Activated T-cell treated with anti-CD3 and anti-CD28 coated beads, Interleukin-2, amount 50 U/mL, for 48 hours (primary cell): ENCODE results near the gene GOLGA6L7.
"Not testable (repeated sequence)": the region's sequence is repeated elsewhere in the genome, so short reads cannot be mapped to it uniquely, and the experiment has no call there.

Source experiments
- DNase-seq, 2 experiments: peaks; one replicate each; pipeline ENCODE4 v3.0.0-alpha.2; 2020

The GOLGA6L7 gene

DNA sequence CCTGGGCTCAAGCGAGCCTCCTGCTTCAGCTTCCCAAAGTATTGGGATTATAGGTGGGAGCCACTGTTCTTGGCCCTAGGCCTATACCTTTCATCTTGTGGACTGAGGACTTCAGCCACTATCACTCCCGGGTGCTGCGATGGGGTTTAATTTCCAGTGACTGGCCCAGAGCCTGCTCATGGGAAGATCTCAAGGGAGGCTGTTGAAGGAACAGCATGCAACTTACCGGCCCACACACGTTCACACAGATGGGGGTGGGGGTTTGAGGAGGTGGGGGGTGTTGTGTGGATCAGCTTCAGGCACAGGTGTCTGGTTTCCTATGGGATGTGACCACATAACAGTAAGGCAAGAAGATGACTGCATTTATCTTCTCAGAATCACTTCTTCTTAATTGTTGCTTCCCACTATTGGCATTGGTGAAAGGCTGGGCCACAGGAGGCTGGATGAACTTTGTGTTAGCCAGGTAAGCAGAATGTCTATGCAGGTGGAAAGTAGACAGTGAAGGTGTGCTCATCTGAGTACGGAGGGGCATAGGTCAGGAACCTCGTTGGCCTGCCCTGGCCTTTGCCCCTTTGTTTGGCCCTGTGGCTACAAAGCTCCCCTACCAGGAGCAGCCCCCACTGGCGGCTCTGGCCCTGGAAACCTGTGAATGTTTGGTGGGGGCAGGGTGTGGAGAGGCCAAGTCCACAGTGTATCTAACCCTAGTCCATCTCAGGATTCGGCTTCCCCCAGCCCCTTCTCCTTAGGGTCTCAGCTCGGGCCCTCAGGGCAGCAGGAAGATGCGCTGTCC is 35.9 kb upstream of the GOLGA6L7 start:
- no peak for DNase-seq

DNA sequence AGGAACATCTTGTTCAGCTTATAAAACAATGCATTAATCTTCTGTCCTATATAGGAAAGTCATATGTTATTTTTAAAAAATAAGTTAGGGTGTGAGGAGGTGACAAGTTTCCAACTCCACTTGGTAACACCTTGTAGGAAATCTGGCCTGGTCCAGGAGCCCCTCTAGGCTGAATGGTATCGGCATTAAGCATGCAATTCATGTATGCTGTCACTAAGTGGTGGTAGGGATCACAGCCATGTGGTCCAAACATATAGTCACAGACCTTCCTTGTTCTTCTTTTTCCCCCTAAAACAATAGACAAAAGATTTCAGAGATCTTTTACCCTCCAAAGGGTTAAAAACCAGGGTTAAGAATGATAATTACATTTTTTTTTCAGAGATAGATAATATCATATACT is 33.2 kb upstream of the GOLGA6L7 start:
- no peak for DNase-seq

DNA sequence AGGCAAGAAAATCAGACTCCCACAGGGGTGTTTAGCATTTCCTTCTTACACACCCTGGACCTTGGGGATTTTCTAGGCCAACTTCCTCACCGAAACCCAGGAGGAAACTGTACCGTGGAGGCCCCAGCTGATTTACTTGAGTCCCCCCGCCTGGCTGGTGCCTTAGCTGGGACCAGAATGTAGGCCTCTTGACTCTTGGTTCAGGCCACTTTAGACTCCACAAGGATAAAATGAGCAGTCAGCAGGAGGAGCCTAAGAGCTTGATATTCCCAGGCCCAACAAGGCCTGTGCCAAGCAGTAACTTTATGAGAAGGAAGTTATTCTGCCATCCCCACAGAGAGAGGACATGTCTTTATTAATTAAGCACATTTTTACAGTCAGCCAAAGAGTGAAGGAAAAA is 32.7 kb upstream of the GOLGA6L7 start:
- no peak for DNase-seq

DNA sequence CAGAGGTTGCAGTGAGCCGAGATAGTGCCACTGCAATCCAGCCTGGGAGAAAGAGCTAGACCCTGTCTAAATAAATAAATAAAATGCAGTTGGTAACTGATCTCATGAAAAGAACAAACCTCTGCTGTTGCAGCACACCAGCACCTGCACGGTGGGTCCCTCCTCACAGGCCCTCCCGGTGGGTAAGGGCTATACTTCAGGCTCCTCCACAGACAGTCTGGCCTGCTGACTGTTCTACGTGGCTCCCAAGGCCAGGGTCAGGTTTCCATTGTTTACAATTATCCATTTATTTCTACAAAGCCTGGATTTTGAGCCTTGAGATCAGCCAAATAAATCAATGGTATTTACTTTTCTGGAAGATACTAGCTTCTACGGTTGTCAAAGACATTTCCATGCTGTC is 32.2 kb upstream of the GOLGA6L7 start:
- no peak for DNase-seq

DNA sequence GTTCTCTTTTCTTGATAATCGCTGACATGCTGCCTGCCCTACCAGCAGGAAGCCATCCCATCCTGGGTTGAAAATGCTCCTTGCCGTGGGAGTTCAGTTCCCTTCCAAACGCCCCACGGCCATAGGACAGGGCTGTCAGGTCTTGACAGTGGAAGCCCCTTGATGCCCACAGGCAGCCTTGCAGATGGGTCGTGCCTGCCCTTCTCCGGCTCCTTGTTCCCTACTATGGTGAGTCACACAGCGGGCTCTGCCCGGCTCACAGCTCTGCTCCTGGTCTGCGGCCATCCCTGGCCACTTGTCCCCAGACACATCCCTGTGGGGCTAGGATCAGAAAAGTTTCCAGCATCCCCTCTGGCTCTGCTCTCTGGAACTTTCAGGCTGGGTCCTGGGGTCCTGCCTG is 31.1 kb upstream of the GOLGA6L7 start:
- DNase-seq: no peak

DNA sequence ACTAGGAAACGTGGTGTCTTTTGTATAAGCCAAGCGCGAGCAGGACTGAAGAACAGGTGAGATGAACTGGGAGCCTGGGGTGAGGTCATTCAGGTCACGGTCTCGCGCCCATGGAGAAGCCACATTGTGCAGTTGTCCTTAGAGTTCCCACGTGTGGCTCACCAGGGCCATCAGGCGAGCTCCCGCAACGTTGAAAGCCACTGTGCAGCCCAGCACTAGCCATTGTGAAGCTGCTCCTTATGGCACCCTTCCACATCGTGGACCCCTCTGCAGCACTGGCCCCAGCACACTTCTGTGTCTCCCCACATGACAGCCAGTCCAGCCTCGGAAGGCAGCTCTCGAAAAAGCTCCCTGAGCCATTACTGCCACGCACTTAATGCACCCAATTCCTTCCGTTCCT is 29.8 kb upstream of the GOLGA6L7 start:
- DNase-seq: no peak

DNA sequence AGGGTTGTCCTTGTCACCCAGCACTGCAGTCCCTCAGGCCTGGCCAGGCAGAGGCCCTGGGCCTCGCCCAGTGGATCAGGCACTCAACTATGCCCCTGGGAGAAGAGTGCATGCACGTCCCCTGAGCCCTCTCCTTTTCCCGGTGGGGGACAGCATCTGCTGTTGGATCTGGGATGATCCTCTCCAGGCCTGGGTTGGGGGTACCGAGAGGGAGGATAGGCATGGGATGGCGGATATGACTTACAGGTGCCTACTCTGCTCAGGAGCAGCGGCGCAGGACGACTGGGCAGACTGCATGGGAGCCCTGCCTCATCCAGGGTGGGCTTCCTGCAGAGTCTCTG is 28.4 kb upstream of the GOLGA6L7 start:
- DNase-seq: no peak

DNA sequence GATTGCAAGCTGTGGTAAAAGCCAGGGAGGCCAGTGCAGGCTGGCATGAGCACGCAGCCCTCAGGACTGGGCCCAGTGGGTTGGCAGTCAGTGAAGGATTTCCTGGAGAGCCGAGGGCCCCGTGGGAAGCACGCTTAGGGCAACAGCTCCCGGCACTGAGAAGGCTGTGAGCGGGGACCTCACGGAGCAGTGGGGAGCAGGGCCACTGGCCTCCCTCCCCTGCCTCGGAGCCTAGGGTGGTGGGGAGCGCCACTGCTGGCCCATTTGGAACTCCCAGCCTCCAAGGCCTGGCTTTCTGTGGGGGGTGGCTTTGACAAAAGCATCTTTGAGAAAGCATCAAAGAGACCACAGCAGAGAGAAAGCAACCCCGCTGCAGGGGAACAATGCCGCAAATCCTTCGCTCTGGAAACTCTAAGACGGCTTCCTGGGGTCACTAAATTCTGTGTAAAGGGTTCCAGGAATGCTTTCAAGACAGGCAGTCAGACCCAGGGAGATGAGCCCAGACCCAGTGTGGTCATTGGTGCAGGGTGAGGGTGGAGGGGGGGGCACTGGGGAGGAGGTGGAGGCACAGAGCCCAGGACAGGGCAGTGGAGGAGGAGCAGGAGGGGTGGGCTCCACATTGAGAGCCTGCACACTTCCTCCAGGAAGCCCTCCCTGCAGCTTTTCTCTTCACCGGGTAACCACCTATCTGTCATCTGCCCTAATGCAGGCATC is 27.8 kb upstream of the GOLGA6L7 start:
- no peak for DNase-seq

DNA sequence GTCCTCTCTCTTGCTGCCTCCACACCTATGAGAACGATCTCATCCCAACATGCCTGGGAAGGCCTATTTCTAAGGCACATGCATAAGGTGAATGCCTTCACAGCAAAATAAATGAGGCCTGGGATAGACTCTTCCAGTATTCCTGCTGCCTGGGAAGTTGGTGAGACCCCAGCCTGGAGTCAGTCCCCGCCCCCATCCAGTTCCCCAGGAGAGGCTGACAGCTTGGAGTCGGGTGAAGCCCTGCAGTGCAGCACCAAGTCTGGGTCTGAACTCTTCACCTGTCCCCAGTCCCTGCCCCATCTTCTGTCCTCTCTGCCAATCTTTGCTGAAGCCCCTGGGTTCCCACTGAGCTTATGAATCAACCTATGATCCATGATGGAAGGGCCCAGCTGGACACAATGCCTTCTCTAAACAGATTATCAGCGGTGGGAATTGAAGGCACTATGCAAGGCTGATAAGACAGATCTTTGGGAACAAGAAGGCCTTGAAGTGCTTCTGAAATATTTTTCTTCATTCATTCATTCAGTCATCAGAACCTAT is 27.1 kb upstream of the GOLGA6L7 start:
- no peak for DNase-seq

DNA sequence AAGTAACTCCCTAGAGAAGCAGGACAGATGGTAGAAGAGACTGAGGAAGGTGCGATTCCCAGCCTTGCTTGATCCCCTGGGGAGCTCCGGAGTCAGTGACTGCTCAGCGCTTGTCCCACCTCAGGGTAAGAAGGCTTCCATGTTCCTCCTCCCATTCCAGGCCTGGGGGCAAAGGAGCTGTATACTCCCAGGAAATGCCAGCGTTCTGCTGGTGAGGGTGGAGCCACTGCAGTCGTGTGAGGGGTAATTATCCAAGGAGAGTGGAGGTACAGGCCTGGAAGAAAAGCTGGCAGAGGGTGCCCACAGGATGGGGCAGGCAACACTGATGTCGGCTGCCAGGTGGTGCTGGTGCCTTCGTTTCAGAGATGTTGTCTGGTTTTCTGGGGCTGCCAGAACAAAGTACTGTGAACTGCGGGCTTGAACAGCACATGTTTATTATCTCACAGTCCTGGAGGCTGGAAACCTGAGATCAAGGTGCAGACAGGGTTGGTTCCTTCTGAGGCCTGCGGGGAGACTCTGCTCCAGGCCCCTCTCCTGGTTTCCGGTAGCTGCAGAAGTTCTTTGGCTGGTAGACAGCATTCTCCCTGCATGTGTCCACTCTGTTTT is 25.2 kb upstream of the GOLGA6L7 start:
- no peak for DNase-seq

DNA sequence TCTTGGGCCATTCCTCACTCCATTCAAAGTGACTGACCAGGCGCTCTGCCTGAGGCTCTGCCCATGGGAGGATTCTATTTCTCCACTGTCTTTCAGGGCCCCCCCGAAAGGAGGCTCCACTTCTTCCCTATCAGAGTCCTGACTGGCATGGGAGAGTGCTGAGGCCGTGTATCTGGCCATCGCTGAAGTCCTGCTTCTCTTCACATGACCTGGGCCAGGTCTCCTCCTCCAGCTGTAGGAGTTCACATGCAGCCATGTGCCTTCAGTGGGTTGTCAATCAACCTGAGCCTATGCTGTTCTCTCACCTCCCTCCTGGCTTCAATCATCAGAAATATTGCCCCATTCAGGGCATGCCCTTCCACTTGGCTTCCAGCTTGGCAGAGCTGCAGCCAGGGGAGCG is 24.6 kb upstream of the GOLGA6L7 start:
- no peak for DNase-seq

DNA sequence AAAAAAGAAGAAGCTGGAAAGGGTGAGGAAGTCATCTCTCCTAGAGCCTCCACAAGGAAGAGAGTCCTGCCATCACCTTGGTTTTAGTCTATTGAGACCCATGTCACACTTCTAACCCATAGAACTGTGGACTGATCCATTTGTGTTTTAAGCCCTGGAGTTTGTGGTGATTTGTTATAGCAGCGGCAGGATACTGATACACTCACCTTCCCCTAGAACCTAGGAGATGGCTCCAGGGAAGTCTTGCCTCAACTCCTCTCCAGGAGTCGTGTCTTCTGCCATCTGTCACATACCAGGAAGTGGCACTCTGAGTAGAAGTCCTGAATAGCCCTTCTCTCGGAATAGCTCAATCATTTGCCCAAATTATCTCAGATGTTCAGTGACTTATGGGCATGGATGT is 22.7 kb upstream of the GOLGA6L7 start:
- DNase-seq: no peak

DNA sequence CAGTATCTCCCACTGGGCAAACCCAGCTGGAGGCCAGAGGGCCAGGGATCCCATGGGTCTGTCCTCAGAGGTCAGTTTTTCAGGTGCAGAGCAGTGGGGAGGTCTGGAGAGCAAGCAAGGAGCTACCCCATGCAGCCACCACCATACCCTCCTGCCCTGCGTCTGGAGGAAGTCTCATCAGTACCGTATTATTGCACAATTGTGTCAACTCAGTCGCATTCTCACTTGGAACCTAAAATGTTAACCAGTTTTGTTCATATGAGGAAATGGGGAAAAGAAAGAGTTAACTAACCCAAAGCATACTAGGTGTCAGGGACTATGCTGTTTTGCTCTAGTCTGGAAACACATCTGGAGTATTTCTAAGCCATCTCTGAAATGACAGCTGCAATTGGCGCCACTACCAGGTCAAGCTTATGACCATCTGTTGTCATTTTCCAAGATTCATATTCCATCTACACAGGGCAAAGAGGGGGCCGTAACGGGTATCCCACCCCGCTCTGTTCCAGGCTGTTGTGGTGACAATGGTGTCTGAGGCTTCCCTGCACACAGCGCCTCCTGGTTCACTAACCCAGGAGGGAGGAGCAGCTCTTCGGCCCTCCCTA is 20.4 kb upstream of the GOLGA6L7 start:
- DNase-seq: no peak

DNA sequence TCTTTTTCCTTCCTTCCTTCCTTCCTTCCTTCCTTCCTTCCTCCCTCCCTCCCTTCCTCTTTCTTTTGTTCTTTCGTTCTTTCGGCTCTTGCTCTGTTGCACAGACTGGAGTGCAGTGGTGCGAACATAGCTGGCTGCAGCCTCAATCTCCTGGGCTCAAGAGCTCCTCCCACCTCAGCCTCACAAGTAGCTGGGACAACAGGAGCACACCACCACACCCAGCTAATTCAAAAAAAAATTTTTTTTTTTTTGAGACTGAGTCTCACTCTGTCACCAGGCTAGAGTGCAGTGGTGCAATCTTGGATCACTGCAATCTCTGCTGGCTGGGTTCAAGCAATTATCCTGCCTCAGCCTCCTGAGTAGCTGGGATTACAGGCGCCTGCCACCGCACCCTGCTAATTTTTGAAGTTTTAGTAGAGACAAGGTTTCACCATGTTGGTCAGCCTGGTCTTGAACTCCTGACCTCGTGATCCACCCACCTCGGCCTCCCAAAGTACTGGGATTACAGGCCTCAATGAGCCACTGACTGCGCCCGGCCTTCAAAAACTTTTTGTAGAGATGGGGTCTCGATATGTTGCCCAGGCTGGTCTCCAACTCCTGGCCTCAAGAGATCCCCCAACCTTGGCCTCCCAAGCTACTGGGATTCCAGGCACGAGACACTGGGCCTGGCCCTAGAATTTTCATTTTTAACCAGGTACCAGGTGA is 13.3 kb upstream of the GOLGA6L7 start:
- DNase-seq: not testable (repeated sequence)

DNA sequence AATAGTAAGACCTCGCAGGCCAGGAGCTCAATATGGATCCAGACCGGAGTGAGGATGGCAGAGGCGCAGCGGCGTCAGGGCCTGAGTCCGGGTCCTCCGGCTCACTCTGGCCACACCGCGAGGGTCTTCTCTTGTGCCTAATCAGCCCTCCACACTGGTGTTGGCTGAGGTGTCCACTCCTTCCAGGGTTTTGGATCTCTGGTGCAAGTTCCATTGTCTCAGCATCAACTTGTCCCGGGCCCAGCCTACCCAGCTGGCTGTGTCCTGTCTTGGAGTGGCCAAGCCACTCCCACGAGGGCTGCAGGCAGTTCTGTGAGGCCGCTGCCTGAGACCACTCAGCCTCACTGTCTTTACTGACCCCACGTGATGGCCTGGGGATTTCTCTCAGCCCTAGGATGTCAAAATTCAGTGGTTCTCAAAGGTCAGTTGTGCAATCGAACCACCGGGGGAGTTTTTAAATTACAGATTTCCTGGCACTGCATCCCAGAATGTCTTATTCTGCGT is 12.6 kb upstream of the GOLGA6L7 start:
- DNase-seq: no peak

DNA sequence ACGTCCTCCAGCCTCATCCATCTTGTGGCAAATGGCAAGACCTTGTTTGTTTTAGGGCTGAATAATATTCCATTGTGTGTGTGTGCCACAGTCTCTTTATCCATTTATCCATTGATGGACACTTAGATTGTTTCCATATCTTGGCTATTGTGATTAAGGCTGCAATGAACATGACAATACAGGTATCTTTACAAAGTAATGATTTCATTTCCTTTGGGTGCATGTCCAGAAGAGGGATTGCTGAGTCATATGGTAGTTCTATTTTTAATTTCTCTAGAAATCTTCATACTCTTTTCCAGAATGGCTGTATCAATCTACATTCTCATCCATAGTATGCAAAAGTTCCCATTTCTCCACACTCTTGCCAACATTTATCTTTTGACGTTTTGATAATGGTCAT is 6.1 kb upstream of the GOLGA6L7 start:
- not testable (repeated sequence) for DNase-seq

DNA sequence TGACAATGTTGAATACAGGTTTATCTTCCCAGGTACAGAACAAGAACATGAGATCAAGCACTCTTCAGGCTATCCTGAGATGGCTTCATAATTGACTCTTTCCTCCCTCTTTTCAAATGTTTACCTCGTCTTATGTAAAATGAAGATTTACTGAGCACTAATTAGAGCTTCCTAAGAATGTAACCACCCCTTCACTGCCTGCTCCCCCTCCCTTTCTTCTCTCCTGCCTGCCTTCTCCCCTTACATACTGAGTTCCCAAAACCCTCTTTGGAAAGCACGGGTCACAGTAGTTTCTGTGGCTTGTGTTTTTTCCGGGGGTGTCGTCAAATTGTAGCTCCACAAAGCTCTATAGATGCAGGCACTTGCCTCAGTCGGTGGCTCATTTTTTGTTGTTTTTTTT is 5.2 kb upstream of the GOLGA6L7 start:
- not testable (repeated sequence) for DNase-seq

DNA sequence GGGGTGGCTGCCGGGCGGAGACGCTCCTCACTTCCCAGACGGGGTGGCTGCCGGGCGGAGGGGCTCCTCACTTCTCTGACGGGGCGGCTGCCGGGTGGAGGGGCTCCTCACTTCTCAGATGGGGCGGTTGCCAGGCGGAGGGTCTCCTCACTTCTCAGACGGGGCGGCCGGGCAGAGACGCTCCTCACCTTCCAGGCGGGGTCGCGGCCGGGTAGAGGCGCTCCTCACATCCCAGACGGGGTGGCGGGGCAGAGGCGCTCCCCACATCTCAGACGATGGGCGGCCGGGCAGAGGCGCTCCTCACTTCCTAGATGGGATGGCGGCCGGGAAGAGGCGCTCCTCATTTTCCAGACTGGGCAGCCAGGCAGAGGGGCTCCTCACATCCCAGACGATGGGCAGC is 1.3 kb upstream of the GOLGA6L7 start:
- DNase-seq: not testable (repeated sequence)

DNA sequence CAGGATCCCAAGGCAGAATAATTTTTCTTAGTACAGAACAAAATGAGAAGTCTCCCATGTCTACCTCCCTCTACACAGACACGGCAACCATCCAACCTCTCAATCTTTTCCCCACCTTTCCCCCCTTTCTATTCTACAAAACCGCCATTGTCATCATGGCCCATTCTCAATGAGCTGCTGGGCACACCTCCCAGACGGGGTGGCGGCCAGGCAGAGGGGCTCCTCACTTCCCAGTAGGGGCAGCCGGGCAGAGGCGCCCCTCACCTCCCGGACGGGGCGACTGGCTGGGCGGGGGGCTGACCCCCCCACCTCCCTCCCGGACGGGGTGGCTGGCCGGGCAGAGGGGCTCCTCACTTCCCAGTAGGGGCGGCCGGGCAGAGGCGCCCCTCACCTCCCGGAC is 827 bp upstream of the GOLGA6L7 start:
- not testable (repeated sequence) for DNase-seq

DNA sequence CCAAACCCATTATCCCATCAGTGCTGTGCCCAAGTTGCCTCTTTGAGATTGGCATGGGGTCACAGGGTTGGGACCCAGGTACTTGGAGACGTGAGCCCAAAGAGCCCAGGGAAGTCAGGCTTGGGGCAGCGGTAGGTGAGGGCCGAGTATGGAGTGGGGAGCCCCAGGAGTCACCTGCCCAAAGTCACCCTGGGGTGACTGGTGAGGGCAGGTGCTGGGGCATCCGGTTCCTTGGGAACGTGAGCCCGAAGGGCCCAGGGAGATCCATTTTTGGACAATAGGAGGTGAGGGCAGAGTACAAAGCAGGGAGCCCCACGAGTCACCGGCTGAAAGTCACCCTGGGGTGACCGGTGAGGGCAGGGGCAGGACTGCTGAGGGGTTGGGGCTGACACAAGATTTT is 485 bp downstream of the GOLGA6L7 start:
- not testable (repeated sequence) for DNase-seq

DNA sequence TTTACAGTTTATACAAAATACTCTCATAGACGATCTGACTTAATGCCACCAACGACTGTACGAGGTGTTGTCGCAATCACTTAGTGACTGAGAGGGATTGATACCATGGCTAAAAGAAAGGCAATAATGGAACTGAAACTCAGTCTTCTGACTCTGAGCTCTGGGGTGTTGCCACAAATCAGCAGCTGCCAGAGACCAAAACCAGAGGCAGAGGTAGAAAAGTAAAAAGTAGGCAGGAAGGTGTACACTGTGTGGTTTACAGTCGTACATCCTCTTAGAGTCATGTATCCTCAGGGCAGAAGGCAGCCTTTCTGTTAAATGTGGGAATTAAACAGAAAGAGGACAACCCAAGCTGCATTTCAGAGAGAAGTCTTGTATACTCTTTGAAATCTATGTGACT is 1.2 kb downstream of the GOLGA6L7 start:
- not testable (repeated sequence) for DNase-seq

DNA sequence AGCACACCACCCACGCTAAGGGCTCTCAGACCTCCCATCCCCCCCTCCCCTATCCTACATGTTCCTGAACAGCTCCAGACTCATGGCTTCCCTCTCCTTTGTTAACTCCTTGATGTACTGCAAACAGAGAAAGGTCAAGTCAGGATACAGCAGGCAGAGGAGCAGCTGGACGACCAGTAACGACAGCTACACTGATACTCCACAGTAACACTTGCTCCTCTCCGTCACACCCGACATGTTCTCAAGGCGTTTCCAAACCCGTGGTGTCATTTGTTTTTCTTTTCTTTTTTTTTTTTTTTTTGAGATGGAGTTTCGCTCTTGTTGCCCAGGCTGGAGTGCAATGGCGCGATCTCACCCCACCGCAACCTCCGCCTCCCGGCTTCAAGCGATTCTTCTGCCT is 4.3 kb downstream of the GOLGA6L7 start:
- not testable (repeated sequence) for DNase-seq

DNA sequence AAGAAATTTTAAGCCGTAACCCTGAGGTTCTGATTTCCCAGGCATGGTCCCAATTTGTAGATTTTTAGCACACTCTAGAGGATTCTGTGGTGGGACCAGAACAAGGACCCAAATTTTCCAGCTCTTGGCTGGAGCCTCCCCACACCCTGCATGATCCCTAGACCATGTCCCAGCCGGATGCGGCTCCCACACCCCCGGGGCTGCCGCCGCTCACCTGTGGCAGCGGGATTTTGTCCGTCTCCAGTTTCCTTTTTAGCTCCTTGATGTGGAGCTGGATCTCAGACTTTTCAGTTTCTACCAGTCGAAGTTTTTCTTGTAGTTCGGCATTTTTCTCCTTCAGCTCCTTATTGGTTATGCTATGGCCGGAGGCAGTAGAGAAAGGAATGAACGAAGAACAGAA is 4.9 kb downstream of the GOLGA6L7 start:
- not testable (repeated sequence) for DNase-seq
